ENCODE data around the gene CYBC1. TPM values are rescaled to one million over a fixed set of nuclear protein-coding genes. Genes with fewer than 3 reads are reported as not detected.

CYBC1 gene
- total RNA-seq, 4 donors from 2014 or later, result 17.3 to 29.8 (median 19.3) TPM

DNA sequence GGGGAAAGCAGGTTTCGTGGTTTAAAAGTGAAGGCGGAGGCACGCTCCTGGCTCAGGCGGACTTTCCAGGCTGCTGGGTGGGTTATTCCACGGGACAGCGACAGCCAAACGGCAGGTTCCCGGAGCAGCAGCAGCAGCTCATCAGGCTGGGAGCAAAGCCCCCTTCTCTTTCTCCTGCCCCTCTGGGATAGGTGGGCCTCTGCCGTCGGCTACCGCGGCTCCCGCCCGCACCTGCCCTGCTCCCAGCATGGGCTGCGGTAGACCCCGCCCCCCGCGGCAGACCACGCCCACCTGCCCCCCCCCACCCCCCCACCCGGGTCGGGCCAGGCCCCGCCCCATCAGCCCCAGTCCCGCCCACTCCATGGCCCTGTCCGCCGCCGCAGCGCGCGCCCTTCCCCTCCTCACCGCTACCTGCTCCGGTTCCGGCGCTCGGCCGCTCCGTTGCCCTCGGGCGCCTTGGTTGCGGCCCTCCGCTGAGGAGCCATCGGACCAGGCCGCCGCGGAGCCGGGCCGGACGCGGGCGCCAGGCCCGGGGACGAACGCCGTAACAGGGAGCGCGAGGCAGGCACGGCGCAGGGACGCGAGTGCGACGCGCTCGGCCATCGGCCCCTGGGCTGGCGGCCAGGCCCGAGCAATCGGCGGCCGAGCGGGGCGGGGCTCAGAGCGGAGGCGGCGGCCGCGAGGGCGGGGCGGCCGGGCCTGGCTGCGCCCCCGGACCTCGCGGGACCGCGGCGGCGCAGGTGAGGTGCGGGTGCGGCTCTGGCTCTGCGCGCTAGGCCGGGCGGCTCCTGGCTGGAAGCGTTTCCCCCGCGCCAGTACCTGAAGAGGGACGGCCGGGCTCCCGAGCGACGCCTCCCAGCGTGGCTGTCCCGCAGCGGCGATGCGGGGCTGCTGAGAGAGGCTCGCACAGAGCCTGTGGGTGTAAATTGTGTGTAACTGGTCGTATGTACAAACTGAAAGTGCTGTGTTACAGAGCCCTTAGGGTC lies 32.3 kb downstream of the CYBC1 start, which contains the start of the genes HEXD and OGFOD3:
Gene HEXD (plus strand): TSS at position 347 of the 986 bp plus-strand sequence. CDS start 1,453 bp downstream, outside the sequence.
Gene OGFOD3 (minus strand): TSS at position 586 of the 986 bp plus-strand sequence. CDS start 101 bp downstream, at position 485.
- intact Hi-C loops (cut with DNase I; ENCODE audit: low total_unique reads), result loop anchor here (1.0 to 10.0 kb wide), 4 partner anchors 79 to 213 kb away; no protein-coding TSS in a partner anchor
- peak within 1 kb of the TSS; percentile 85 to 99 (median 97) for H3K27ac ChIP-seq
- ATAC-seq, result peak; percentile 92 to 93

DNA sequence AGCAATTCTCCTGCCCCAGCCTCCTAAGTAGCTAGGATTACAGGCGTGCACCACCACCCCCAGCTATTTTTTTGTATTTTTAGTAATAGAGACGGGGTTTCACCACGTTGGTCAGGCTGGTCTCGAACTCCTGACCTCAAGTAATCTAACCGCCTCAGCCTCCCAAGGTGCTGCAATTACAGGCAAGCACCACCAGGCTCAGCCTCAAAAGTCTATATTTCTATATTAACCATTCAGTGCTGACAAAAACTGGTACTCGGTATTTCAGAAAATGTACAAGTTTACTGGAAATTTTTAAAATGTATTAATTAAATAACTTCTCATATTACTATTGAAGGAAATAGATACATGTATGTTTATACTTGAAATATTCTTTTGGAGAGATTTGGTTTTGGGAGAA lies 33.8 kb downstream of the CYBC1 start:
- intact Hi-C loops (cut with DNase I; ENCODE audit: low total_unique reads) (loop anchor here (5.0 to 10.0 kb wide), 2 partner anchors 136 to 212 kb away; no protein-coding TSS in a partner anchor), in situ Hi-C loops (cut with MboI; ENCODE audit: low sequenced_read_pairs in 4 of 4) (loop anchor here in 1 of 4 donors (10.0 kb wide), 1 partner anchor 62 kb away; the partner anchor contains the start of gene TEX19)
- DNase-seq (no peak), ATAC-seq (no peak)
- Histone ChIP-seq H3K4me3 (no peak overlapping the region), H3K27me3 (no peaks in the 10 kb centered on the region), H3K36me3 (peaks cover 0 to 14% of the 10 kb centered on the region in 2 donors), H3K4me1 (peaks cover 16 to 19% of the 10 kb centered on the region in 2 donors), H3K27ac (no peak overlapping the region), H3K9me3 (no peaks in the 10 kb centered on the region)
- TF ChIP-seq, protein P1, sequence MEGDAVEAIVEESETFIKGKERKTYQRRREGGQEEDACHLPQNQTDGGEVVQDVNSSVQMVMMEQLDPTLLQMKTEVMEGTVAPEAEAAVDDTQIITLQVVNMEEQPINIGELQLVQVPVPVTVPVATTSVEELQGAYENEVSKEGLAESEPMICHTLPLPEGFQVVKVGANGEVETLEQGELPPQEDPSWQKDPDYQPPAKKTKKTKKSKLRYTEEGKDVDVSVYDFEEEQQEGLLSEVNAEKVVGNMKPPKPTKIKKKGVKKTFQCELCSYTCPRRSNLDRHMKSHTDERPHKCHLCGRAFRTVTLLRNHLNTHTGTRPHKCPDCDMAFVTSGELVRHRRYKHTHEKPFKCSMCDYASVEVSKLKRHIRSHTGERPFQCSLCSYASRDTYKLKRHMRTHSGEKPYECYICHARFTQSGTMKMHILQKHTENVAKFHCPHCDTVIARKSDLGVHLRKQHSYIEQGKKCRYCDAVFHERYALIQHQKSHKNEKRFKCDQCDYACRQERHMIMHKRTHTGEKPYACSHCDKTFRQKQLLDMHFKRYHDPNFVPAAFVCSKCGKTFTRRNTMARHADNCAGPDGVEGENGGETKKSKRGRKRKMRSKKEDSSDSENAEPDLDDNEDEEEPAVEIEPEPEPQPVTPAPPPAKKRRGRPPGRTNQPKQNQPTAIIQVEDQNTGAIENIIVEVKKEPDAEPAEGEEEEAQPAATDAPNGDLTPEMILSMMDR (IDR thresholded peaks at IDR 0.05 in 4 of 5, conservative IDR thresholded peaks at IDR 0.05 in 1 of 5), result no peak
- TF ChIP-seq POLR2A (IDR thresholded peaks at IDR 0.05), result no peak

More for the DNA sequence above, 32.3 kb downstream of the CYBC1 start, which contains the start of the genes HEXD and OGFOD3:
- peak; percentile 54 to 70 for TF ChIP-seq POLR2A (IDR thresholded peaks at IDR 0.05)
- TF ChIP-seq, protein P1 (IDR thresholded peaks at IDR 0.05 in 4 of 5, conservative IDR thresholded peaks at IDR 0.05 in 1 of 5), result peak in 3 of 5 experiments; percentile 10 to 33 (median 15)
- Histone ChIP-seq H3K36me3 (peaks cover 0 to 14% of the 10 kb centered on the region in 2 donors), H3K4me1 (peaks cover 16 to 19% of the 10 kb centered on the region in 2 donors), H3K9me3 (no peaks in the 10 kb centered on the region), H3K4me3 (peak within 1 kb of the TSS; percentile 71 to 95 (median 83)), H3K27me3 (no peaks in the 10 kb centered on the region)
- DNase-seq, result peak; percentile 57 to 68
- in situ Hi-C loops (cut with MboI; ENCODE audit: low sequenced_read_pairs in 4 of 4), result loop anchor here in 1 of 4 donors (10.0 kb wide), 1 partner anchor 63 kb away; the partner anchor contains the start of gene TEX19

DNA sequence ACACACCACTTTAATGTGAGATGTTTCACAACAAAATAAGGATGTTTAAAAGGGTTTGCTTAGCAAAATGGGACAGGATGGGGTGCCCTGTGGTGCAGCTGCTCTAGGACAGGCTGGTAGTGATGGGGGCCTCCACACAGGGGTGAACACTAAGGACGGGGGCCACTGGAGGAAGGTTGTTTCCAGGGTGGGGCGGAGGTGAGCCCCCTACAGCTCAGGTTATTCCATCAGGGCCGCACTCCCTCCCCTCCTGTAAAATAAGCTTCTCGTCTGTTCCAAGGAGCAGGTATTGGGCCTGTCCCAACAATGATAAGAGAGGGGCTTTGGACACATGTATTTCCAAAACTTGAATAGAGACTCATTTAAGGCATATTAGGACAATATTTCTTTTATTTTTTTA lies 34.3 kb downstream of the CYBC1 start:
- no peak overlapping the region for H3K27ac ChIP-seq
- H3K36me3 ChIP-seq, result peaks cover 0 to 13% of the 10 kb centered on the region in 2 donors
- in situ Hi-C loops (cut with MboI; ENCODE audit: low sequenced_read_pairs in 4 of 4) (loop anchor here in 1 of 4 donors (10.0 kb wide), 1 partner anchor 61 kb away; the partner anchor contains the start of gene TEX19), intact Hi-C loops (cut with DNase I; ENCODE audit: low total_unique reads) (loop anchor here (5.0 to 10.0 kb wide), 2 partner anchors 136 to 211 kb away; no protein-coding TSS in a partner anchor)
- no peaks in the 10 kb centered on the region for H3K27me3 ChIP-seq
- peaks cover 16 to 19% of the 10 kb centered on the region in 2 donors for H3K4me1 ChIP-seq
- H3K4me3 ChIP-seq, result no peak overlapping the region
- ATAC-seq (no peak), DNase-seq (no peak)
- TF ChIP-seq POLR2A (IDR thresholded peaks at IDR 0.05), result no peak
- TF ChIP-seq, protein P1 (IDR thresholded peaks at IDR 0.05 in 4 of 5, conservative IDR thresholded peaks at IDR 0.05 in 1 of 5), result no peak
- no peaks in the 10 kb centered on the region for H3K9me3 ChIP-seq

DNA sequence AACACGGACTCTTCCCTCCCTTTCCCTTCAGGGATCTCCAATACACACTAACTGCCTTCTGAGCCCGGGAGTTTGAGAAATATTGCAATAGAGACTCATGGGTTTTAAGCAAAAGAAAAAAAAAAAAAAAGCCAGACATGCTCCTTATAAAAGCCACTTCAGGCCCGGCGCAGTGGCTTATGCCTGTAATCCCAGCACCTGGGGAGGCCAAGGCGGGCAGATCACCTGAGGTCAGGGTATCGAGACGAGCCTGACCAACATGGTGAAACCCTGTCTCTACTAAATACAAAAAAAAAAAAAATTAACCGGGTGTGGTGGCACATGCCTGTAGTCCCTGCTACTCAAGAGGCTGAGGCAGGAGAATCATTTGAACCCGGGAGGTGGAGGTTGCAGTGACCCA lies 34.8 kb downstream of the CYBC1 start:
- ATAC-seq (no peak), DNase-seq (no peak)
- no peaks in the 10 kb centered on the region for H3K9me3 ChIP-seq
- in situ Hi-C loops (cut with MboI; ENCODE audit: low sequenced_read_pairs in 4 of 4) (loop anchor here in 1 of 4 donors (10.0 kb wide), 1 partner anchor 61 kb away; the partner anchor contains the start of gene TEX19), intact Hi-C loops (cut with DNase I; ENCODE audit: low total_unique reads) (loop anchor here (5.0 to 10.0 kb wide), 2 partner anchors 137 to 211 kb away; no protein-coding TSS in a partner anchor)
- TF ChIP-seq POLR2A (IDR thresholded peaks at IDR 0.05), result no peak
- TF ChIP-seq, protein P1 (IDR thresholded peaks at IDR 0.05 in 4 of 5, conservative IDR thresholded peaks at IDR 0.05 in 1 of 5), result no peak
- H3K4me1 ChIP-seq, result peaks cover 16 to 19% of the 10 kb centered on the region in 2 donors
- no peaks in the 10 kb centered on the region for H3K27me3 ChIP-seq
- no peak overlapping the region for H3K27ac ChIP-seq
- peaks cover 0 to 8% of the 10 kb centered on the region in 2 donors for H3K36me3 ChIP-seq
- no peak overlapping the region for H3K4me3 ChIP-seq
